Stimulated activated CD4-positive, alpha-beta T cell treated with anti-CD3 and anti-CD28 coated beads, Interleukin-1b, Interleukin-23, amount 100 ng/mL, for 1 hour (primary cell): Measurements from ENCODE around the gene LSM3.

ENCODE experiments used
- DNase-seq, 2 donors: peaks; one replicate each; pipeline ENCODE4 v3.0.0-alpha.2; 2020; ENCODE audit warnings: low read depth in 2 of 2

Gene LSM3

GRCh38 chr3:14200276-14200675 is 21.7 kb downstream of the LSM3 start:
- DNase-seq, result no peak

- DNase-seq, result no peak
Observed at GRCh38 chr3:14200841-14201240, 22.2 kb downstream of the LSM3 start.

- no peak for DNase-seq
Observed at GRCh38 chr3:14201940-14202684, 23.5 kb downstream of the LSM3 start.

GRCh38 chr3:14202874-14203520 is 24.4 kb downstream of the LSM3 start:
- no peak for DNase-seq

GRCh38 chr3:14203521-14204079 is 25.0 kb downstream of the LSM3 start:
- no peak for DNase-seq

GRCh38 chr3:14204515-14205284 is 26.1 kb downstream of the LSM3 start:
- no peak for DNase-seq

GRCh38 chr3:14206548-14207177 is 28.0 kb downstream of the LSM3 start:
- no peak for DNase-seq

GRCh38 chr3:14208168-14208567 is 29.6 kb downstream of the LSM3 start:
- no peak for DNase-seq

GRCh38 chr3:14208977-14209394 is 30.4 kb downstream of the LSM3 start:
- no peak for DNase-seq

GRCh38 chr3:14209581-14210289 is 31.1 kb downstream of the LSM3 start:
- DNase-seq, result no peak

- no peak for DNase-seq
Observed at GRCh38 chr3:14210290-14210688, 31.7 kb downstream of the LSM3 start.

- DNase-seq, result no peak
Observed at GRCh38 chr3:14210843-14211594, 32.4 kb downstream of the LSM3 start.

- no peak for DNase-seq
Observed at GRCh38 chr3:14211621-14212020, 33.0 kb downstream of the LSM3 start.

GRCh38 chr3:14212032-14212431 is 33.4 kb downstream of the LSM3 start:
- DNase-seq, result no peak

- no peak for DNase-seq
Observed at GRCh38 chr3:14213066-14213774, 34.6 kb downstream of the LSM3 start.

- DNase-seq, result no peak
Observed at GRCh38 chr3:14214764-14215163, 36.1 kb downstream of the LSM3 start.

GRCh38 chr3:14216257-14217048 is 37.8 kb downstream of the LSM3 start:
- no peak for DNase-seq

- DNase-seq, result no peak
Observed at GRCh38 chr3:14218355-14218754, 39.7 kb downstream of the LSM3 start.

GRCh38 chr3:14220933-14221332 is 42.3 kb downstream of the LSM3 start:
- no peak for DNase-seq
